Peyer's patch (tissue), 4 donors: ENCODE data around the gene COPA.

Experiments used
- CTCF ChIP-seq, 6 experiments: fragments of 450-650 bp in 4 of 6; fragments of 200-600 bp in 2 of 6; sonication (generic) in 1 of 6; IDR thresholded peaks; one replicate each; pipeline ENCODE4 v1.5.1; 2017 to 2019; ENCODE audit warnings: antibody characterized with exemption in 6 of 6, mild to moderate bottlenecking in 3 of 6, moderate library complexity in 1 of 6
- POLR2A ChIP-seq, 2 donors: fragments of 450-650 bp; IDR thresholded peaks; one replicate each; pipeline ENCODE4 v1.5.1; 2017; ENCODE audit warnings: antibody characterized with exemption in 2 of 2, mild to moderate bottlenecking in 2 of 2, moderate library complexity in 2 of 2

- TF ChIP-seq POLR2A (IDR thresholded peaks at IDR 0.05) (no peak), CTCF (IDR thresholded peaks at IDR 0.05) (no peak)
Observed at GRCh38 chr1:160353223-160353622, 10.2 kb upstream of the COPA start.
